IPS DF 19.7 (cell line): ENCODE data around the gene SLC12A8.

Experiments
- DNase-seq: peaks from one replicate; pipeline ENCODE4 v3.0.0-alpha.2; 2013; ENCODE audit warnings: low read depth, low spot score

The SLC12A8 gene

DNA sequence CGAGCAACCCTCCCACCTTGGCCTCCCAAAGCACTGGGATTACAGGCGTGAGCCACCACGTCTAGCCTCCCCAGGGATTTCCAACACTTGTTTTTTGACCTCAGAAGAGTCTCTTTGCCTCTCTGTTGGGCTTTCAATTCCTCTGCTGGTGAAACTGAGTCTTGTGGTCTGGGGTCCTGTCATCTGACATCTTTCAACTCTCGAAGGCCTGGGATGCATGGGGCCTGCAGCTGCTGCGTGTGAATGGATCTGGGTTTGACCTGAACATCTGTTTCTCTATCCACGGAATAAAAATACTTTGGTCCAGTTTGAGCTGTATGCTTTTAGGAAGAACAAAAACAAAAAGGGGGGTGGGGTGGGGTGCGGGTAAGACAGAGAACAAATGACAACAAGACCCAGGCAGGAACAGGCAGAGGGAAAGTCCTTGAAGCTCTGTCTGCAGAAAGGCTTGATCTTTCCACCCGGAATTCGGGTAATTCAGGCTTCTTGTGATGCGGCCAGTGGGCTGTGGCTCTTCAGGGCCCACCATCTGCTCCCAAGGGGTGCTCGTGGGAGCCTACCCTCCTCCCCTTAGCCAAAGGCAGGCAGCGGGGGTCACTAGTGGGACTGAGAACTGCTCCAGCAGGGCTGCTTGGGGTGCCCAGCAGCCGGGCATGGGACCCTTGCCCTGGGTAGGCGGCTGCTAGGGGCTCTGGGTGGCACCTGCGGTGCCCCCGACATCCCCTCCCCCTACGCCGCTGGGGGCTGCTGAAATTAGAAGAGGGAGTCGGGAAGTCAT lies 71.5 kb downstream of the SLC12A8 start:
- no peak for DNase-seq

DNA sequence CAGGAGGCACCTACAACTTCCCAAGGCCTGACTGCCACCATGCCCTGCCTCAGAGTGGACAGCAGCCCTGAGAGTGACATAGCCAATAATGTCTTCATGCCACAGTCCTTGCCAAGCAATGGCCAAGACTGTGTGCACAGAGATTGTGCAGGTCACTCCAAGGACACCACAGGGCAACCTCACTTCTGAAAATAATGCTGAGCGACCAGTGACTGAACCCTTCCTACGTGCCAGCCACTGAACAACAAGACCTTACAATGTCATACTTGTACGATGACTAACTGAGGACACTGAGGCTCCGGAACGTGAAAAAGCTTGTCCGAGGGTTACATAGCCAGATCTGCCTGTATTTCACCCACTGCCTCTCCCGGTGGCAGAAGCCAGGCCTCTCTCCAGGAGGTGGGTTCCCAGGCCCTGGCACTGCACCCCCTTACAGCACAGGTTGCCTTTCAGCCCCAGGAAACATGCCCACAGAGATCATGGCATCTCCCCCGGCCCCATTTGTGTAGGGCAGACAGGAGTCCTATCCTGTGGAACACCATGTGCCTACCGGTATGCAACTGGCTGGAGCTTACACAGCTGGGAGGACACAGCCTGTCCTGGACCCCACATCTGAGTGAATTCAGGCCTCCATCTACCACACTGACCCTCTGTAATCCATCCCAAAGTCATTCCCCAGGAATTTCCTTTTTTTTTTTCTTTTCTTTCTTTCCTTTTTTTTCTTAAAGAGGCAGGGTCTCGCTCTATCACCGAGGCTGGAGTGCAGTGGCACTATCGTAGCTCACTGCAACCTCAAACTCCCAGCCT lies 72.3 kb downstream of the SLC12A8 start:
- no peak for DNase-seq

GRCh38 chr3:125139386-125139785 lies 73.2 kb downstream of the SLC12A8 start:
- no peak for DNase-seq

DNA sequence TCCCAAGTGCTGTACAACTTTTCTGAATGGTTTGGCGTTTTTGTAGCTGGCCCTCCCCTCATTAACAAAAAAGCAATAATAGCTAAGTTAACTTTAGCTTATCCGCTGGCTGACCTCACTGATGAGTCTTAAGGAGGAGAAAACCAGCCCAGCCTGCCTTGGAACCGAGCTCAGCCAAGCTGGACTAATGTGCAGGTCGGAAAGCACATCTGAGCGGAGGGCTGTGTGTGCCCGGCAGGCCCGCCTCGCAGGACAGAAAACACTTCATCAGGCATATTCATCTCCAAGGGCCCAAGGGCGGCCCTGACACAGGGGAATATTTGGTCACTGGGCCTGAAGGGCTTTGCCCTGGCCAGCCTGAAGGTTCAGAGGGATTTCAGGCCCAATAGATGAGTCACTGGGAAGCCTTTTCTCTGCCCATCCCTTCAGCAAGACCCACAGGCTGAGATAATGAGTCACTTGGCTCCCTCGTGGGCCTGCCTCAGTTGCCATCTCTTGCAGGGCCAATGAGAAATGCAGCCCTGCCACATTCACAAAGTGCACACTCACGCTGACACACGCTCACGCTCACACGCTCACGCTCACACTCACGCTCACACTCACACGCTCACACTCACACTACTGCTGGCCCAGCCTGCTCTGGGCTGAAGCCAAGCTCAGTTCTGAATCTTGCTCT lies 75.1 kb downstream of the SLC12A8 start:
- DNase-seq, result no peak

DNA sequence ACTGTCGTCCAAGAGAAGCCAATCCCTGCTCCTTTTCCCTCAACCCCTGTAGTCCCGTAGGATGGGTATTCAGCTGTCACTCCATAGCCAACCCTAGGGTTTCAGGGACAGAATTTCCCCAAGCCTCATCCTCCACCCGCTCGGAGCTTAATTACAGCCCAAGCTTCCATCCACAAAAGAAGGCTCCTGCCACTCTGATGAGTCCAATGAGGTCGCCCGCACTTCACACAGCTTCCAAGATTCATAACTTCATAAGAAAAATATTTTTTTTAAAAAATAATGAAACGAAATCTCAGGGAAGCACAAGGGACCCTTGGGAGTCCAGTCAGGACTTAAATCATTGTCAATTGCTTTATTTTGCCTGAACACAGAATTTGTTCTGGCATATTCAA lies 75.6 kb downstream of the SLC12A8 start:
- no peak for DNase-seq

DNA sequence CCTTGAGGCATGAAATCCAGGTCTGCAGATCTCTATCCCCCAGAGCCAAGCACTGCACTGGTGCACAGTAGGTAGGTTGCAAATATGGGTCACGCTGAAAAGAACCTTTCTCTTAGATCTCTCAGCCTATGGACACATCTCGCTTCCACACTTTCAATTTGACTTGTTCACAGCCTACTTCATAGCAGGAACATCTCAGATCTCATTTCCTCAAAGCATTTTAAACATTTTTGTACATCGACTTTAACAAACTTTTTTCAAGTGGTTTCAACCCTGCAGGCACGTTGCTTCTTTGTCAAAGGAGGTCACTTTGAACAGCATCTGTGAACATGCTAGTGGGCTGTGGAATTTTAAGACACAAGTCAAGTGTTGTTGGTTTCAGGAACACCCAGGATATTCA lies 76.0 kb downstream of the SLC12A8 start:
- DNase-seq, result no peak

- no peak for DNase-seq
These were observed 77.6 kb downstream of the SLC12A8 start for GRCh38 chr3:125134952-125135351.

- DNase-seq, result no peak
These were observed 79.7 kb downstream of the SLC12A8 start for GRCh38 chr3:125132815-125133214.

DNA sequence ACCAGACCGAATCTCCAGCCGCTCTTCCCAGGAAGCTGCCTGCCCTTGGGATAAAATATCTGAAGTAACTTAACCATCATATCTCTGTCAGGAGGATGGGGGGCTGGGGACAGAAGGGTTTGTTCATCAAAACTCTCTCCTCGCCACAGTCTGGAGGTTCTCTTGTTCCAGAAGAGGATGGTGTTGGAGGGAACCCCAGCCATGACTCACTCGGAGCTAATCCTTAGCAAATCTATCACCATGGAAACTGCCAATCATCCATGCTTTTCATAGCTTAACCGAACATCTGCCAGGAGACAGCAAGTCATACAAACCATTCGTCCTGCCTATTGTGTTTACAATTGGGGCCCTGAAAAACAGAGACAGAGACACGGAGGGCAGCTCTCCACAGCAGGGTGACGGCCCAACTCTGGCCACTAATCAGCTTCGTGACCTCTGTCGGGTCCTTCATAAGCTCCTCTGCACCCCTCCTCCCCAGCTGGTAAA lies 83.0 kb downstream of the SLC12A8 start:
- no peak for DNase-seq

DNA sequence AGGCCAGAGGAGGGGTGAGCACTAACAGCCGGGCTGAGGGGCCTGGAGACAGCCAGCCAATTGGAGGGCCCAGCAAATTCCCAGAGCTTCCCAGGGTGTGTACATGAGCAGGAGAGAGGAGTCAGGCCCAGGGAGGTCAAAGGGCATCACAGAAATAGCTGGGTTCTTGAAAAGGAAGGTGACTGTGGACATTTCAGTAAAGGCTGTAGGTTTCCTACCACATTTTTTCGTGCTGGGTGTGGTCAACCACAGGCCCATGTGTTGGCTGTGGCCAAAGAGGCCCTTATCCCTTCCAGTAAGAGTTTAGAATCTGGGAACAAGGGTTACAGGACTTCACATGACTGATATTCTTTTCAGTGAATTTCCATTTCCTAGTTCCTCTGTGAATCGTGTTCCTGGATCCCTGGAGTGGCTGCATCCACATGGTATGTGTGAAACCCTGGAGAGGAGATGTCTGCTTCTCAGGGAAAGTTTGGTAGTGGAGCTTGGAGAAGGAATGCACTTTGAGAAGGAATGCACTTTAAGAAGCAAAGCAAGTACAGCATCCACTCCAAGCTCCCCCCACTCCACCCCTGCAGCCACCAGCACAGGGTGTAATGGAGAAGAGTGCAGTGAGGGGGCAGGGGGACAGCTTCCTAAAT lies 83.6 kb downstream of the SLC12A8 start:
- DNase-seq, result no peak

DNA sequence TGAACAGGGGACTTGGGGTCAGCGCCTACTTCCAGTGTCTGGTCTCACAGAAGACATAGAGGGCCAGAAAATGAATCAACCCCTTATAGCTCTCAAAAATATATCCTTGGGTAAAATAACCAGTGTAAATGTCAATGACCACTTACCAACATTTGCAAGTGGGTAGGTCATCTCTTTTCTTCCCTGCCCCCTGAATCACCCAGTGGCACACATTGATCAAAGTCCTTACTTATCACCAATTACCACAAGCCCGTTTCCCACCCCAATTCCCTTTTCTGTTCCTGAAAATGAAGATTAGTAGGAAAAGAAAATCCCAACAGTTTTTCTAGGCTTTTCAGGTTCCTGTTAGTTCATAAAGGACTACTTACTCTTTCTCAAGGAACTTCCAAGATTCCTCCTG lies 86.2 kb downstream of the SLC12A8 start:
- no peak for DNase-seq

DNA sequence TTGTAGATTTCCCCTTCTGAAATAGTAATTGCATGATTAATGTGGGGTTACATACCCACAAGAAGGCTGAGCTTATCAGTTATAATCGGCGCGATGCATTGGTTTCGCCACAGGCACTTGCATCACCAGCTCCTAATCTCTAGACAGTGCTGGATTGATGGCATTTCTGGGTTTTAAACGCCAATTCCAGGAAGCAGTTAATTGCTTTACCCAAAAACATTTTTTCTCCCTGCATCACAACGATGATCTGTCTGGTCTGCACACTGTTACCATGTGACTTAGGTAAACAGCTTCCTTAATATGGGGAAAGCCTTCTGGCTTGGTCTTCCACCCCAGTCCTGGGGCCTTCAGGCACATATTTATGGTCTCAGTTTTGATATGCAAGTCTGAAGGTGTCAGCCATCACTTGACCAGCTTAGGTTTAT lies 86.7 kb downstream of the SLC12A8 start:
- no peak for DNase-seq

- DNase-seq, result no peak
These were observed 88.9 kb downstream of the SLC12A8 start for GRCh38 chr3:125123451-125124305.

DNA sequence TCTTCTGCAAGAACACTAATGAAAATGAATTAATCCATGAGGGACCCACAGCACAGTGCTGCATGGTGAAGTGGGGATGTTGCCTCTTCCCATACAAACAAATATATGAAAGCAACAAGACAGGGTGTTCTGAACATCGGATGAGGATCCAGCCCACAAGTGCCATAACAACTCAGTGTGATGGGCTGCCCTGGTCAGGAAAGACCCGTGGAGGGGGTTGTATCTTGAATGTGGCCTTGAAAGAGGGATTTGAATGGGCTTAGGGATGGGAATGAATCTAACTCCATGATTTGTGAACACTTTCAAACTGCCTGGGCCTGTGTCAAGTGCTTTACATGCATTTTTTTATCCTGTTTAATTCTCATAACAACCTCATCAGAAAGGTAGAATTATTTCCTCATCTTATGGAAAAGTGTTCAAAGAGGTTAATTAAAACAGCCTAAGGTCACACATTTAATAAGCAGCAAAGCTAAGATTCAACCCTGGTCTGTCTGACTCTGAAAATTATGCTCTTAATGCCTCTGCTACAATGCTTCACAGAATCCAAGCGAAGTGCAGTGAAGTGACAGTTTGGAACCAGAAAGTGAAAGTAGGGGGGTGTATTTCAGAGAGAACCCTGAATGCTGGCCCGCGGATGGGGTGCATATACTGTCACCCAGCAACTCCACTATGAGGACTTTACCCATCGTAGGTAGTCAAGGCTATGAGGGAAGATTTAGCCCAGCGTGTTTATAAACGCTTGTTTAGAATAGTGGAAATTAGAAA lies 91.1 kb downstream of the SLC12A8 start:
- DNase-seq, result no peak

DNA sequence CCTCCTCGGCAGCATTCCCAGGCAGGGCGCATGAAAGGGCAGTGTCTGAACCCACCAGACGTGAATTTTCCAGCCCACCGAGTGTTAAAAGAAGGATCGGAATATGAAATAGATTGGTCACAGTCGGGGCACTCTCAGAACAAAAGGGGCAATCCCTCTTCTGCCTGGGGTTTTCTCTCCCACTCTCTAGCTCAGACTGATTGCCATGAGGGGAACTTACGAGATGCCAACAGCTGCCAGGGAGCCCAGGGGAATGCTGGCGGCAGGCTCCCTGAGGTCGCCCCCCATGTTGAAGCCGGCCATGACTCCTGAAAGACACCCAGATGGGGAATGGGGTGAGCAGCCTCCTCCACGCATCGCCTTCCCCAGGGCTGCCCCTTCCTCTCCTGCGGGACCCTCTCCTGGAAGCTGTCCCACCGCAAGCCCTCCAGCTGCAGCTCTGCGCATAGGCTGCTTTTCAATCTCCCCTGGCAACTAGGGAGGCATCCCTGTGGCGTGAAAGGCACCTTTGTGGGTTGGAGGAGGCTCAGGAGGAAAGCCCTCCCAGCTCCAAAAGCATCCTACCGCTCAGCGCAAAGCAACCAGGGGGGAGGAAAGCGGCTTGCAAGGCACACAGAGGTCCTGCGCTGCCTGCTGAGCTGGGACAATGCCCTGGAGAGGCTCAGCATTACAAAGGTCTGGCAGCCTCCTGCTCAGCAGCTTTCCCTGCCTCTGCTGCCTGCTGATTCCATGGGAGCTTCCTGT lies 92.0 kb downstream of the SLC12A8 start:
- DNase-seq, result peak; percentile 94

- DNase-seq, result no peak
These were observed 92.7 kb downstream of the SLC12A8 start for GRCh38 chr3:125119752-125120378.

DNA sequence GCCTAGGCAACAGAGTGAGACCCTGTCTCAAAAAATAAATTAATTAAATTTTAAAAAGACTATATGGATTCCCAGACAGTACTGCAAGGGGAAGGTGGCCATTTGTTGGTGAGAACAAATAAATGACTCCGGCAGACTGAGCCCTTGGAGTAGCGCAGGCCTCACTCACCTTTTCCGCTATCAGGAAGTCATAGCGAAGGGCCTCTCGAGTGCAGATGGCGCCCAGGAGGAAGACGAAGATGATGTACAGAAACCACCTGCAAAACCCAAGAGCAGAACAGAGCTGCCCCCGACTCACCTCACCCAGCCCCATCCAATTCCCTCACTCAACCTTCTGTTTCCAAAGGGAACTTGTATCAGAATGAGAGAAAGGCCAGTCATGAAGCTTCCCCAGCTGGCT lies 93.9 kb downstream of the SLC12A8 start:
- DNase-seq, result no peak

- no peak for DNase-seq
These were observed 94.8 kb downstream of the SLC12A8 start for GRCh38 chr3:125117631-125118191.
